ENCODE measurements around the gene BICRA. TPM values are rescaled to one million over a fixed set of nuclear protein-coding genes. Genes with fewer than 3 reads are reported as not detected.
"Not testable (repeated sequence)": the region's sequence is repeated elsewhere in the genome, so short reads cannot be mapped to it uniquely, and the experiment has no call there.

Gene BICRA
- 10 to 100 TPM in 4 of 10 donors, 1 to 10 TPM in 6; 5.7 to 12.6 (median 10.0) TPM for polyA plus RNA-seq (ENCODE audit: insufficient read length in 10 of 10)
- long read RNA-seq, donor 1, transcript BICRA-203 (1 exons, 3,312 nt), result major isoform, 11 of 12 reads
- long read RNA-seq, donor 1, partial matches to known transcripts, result 0 of 12 reads
- long read RNA-seq, donor 1, other reads (novel, unspliced or antisense), result 0 of 12 reads
- long read RNA-seq, donor 2, transcript BICRA-203 (1 exons, 3,312 nt), result major isoform, 6 of 8 reads
- long read RNA-seq, donor 2, partial matches to known transcripts, result 0 of 8 reads
- long read RNA-seq, donor 2, other reads (novel, unspliced or antisense), result 0 of 8 reads
- long read RNA-seq, donor 3, result 0 reads
- long read RNA-seq, donor 4, partial matches to known transcripts, result 0 of 3 reads
- long read RNA-seq, donor 4, other reads (novel, unspliced or antisense), result 0 of 3 reads
- long read RNA-seq, donor 5, transcript BICRA-203 (1 exons, 3,312 nt), result major isoform, 8 of 8 reads
- long read RNA-seq, donor 5, partial matches to known transcripts, result 0 of 8 reads
- long read RNA-seq, donor 5, other reads (novel, unspliced or antisense), result 0 of 8 reads
- long read RNA-seq, donor 6, transcript BICRA-203 (1 exons, 3,312 nt), result major isoform, 7 of 7 reads
- long read RNA-seq, donor 6, partial matches to known transcripts, result 0 of 7 reads
- long read RNA-seq, donor 6, other reads (novel, unspliced or antisense), result 0 of 7 reads
- long read RNA-seq, donor 7, transcript BICRA-203 (1 exons, 3,312 nt), result major isoform, 12 of 13 reads
- long read RNA-seq, donor 7, partial matches to known transcripts, result 0 of 13 reads
- long read RNA-seq, donor 7, other reads (novel, unspliced or antisense), result 0 of 13 reads
- long read RNA-seq, donor 8, transcript BICRA-203 (1 exons, 3,312 nt), result major isoform, 7 of 7 reads
- long read RNA-seq, donor 8, partial matches to known transcripts, result 0 of 7 reads
- long read RNA-seq, donor 8, other reads (novel, unspliced or antisense), result 0 of 7 reads
- long read RNA-seq, donor 9, partial matches to known transcripts, result 0 of 1 reads
- long read RNA-seq, donor 9, other reads (novel, unspliced or antisense), result 0 of 1 reads

DNA sequence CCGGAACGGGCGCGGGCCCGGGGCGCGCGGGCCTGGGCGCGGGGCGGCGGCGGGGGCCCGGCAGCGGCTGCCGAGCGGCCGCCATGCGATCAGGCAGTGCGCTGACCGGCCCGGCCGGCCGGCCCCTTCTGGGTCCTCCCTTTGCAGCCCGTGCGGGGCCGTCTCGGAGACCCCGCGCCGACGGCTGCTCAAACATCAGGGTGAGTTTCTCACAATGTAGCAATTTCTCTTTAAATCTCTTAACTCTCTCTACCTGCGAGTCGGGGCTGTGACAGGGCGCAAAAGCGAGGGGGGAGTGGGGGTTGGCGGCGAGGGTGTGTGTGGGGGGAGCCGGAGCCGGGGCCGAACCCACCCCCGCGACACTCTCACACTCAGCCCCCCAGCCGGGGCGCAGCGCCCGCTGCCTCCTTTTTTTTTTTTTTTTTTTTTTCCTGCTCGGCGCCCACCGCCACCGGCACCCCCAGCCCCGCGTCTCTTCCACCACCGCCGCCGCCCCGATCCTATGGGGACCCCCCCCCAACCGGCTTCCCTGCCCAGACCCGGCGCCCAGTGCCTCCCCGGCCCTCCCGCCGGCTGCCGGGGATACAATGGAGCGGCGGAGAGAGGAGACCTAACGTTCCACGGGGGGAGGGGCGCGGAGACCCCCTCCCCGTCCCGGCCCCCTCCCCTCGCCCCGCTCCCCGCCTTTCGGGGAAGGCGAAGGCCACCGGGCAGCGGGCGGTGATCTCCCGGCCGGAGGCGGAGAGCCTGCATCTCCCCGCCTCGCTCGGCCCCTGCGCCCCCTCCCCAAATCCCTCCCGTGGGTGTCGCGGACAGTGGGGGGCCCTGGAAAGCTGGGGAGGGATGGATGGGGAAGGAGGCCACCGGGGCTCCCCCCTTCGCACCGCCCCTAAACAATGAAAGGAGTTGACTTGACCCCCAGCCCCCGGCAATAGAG lies at the start of gene BICRA:
Gene BICRA (plus strand): TSS at position 166 of the 937 bp plus-strand sequence. CDS start 64,441 bp downstream, outside the sequence.
- DNase-seq, result peak; percentile 82 to 93 (median 90)

DNA sequence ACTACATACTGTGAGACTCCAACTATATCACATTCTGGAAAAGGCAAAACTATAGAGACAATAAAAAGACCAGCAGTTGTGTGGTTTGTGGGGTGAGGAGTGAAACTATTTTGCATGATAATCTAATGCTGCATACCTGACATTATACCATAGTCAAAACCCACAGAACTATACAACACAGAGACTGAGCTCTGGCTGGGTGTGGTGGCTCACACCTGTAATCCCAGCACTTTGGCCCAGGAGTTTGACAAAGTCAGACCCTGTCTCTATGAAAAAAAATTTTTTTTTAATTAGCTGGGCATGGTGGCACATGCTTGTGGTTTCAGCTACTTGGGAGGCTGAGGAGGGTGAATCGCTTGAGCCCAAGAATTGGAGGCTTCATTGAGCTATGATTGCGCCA lies 47.9 kb upstream of the BICRA start:
- no peak for DNase-seq

DNA sequence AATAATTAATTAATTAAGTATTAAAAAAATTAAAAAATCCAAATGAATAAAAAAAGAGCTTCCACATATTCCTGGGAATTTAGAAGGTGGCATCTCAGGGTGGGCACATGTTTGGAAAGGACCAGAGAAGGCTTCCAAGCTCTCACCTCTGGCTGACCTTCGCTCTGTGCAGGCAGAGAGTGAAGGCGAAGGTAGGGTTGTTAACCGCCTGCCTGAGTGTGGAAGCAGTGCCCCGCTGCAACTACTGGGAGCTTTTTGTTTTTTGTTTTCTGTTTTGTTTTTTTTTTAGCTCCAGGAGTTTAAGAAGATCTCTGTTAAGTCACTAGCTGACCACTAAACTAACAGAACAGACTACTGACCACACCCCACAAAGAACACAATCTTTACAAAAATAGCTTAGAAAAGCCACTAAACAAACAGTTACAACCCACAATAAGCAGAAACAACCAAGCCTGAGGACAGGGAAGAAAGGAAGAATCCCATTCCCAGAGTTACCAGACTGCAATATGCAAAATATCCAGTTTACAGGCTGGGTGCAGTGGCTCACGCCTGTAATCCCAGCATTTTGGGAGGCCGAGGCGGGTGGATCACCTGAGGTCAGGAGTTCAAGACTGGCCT lies 47.4 kb upstream of the BICRA start:
- DNase-seq, result no peak

DNA sequence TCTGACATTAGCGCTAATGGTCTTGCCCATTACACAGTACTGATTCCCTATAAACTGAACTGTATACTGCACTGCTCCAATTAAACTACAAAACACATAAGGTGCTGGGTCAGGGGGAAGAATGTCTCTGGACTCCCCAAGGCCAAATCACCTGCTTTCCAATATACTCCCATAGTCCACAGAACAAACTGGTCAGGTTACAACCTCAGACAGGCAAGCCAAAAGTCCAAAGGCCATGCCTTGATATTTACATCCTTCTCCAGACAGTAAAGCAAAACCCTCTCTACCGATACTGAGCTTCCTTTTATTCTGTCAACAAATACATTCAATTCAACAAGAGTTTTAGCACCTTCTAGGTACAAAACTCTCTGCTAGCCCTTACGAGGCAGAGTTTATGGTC lies 44.9 kb upstream of the BICRA start:
- no peak for DNase-seq

DNA sequence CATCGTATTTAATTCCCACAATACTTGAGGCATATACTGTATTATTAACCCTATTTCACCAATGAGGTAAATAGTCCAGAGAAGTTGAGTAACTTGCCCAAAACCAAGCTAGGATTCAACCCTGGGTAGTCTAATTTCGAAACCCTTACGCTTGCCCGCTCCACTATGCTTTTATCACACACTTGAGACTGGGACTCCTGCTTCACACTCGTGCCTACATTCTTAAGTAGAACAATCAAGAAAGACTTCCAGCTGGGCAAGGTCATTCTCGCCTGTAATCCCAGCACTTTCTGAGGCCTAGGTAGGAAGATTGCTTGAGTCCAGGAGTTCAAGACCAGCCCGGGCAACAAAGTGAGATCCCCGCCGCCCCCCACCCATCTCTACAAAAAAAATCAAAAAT lies 39.6 kb upstream of the BICRA start:
- DNase-seq, result no peak

DNA sequence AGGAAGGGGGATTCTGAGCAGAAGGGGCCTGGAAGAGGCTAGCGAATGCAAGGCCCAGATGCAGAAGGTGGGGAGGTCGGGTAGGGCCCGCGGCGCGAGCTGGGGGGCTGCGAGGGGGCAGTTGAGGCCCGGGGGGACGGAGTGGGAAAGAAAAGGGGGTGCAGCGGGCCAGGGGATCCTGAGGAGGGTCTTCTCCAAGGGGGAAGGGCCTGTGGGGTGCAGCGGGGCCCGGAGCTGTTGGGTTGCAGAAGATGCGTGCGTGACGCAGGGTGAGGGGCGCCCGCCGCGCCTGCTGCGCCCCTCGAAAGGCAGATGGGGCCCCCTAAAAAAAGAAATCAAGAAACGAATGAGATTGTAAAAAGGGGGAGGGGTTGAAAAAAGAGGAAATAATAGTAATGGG lies 36.3 kb upstream of the BICRA start:
- no peak for DNase-seq

DNA sequence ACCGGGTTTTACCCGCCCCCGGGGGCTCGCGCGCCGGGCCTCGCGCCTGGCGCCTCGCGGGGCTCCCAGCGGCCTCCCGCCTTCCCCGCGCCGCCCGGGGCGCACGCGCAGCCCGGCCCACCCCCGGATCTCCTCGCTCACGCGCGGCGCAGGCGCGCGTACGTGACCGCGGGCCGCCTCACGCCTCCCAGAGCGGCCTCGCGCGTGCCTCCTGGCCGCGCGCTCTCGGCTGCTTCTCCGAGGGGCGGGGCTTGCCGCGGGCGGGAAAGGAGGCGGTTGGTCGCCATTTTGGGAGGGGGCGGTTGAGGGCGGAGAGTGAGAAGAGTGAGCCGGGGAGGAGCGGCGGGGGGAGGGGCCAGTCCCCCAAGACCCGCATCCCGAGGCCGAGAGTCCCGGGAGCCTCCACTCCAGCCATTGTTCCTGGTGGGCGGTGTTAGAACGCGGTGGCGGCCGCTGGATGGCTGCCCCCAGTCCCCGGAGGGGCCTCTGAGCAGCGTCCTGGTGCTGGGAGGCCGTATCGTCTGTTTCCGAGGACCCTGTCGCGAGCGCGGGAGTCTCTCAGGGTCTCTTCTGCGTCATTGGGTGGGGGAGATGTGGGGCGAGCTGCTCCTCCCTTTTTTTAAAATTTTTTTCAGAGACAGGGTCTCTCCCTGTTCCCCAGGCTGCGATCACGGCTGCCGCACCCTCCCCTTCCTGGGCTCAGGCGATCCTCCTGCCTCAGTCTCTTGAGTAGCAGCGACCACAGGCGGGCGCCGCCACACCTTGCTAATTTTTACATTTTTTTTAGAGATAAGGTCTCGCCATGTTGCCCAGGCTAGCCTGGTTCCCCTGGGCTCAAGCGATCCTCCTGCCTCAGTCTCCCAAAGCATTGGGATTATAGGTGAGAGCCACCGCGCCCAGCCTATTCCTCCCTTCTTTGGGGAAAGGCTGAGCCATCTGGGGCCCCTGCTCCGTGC lies 35.6 kb upstream of the BICRA start, which contains the start of gene ZNF541:
Gene ZNF541 (minus strand): TSS at position 78 of the 956 bp plus-strand sequence. CDS start 17,292 bp downstream, outside the sequence.
- peak; percentile 28 to 83 (median 69) for DNase-seq

DNA sequence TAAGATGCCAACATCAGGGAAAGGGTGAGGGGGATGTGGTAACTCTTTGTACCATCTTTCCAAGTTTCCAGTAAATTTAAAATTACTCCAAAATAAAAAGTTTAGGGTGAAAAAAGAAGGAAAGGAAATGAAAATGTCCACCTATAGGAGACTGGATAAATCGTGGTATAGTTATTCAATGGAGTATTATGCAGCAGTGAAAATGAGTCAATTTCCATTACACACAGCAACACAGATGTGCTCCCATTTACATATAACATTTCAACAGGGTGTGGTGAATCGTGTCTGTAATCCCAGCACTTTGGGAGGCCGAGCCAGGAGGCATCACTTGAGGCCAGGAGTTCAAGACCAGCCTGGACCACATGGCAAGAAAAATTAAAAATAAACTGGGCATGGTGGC lies 28.5 kb upstream of the BICRA start:
- no peak for DNase-seq

DNA sequence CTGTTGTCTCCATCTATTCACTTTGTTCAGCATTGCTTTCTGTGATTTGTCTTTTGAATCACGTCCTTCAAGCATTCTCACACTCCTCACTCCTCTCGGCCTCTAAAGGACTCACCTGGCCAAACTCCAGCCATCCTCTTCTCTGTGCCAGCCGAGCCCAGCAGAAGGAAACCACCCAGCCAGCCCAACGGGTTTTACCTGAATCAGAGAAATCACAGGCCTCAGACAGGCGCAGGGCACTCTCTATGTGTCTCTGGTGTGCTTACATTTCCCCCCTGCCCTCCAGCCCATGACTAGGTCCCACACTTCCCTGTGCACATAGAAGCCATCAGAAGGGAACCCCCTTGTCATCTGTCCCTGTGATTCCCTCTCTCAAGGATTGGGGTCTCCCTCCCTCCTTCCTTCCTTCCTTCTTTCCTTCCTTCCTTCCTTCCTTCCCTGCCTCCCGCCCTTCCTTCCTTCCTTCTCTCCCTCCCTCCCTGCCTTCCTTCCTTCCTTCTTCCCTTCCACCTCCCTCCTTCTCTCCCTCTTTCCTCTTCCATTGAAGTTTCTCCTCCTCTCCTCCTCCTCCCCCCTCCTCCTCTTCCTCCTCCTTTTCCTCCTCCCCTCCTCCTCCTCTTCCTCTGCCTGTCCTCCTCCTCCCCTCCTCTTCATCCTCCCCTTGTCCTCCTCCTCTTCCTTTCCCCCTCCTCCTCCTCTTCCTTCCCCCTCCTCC lies 27.2 kb upstream of the BICRA start:
- DNase-seq, result no peak

DNA sequence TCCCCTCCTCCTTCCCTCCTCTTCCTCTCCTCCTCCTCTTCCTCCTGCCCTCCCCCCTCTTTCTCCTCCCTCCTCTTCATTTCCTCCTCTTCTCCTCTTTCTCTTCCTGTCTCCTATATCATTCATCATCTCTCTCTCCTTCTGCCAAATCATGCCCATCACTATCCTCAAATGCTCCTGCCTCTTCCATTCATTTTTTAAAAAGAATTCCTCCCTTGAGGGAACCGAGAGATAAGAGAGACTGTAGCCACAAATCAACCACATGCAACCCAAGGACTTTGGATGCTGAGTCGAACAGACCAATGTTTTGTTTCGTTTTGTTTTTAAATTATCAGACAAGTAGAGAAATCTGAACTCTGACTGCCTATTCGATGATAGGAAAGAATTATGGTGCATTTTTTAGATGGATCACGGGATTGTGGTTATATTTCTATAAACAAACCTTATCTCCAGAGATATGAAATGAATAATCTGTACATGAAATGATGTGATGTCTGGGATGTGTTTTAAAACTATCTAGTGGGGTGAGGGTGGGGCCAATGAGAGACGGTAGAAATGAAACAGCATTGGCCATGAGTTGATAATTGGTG lies 26.5 kb upstream of the BICRA start:
- peak in 1 of 3 donors; percentile 49 for DNase-seq

DNA sequence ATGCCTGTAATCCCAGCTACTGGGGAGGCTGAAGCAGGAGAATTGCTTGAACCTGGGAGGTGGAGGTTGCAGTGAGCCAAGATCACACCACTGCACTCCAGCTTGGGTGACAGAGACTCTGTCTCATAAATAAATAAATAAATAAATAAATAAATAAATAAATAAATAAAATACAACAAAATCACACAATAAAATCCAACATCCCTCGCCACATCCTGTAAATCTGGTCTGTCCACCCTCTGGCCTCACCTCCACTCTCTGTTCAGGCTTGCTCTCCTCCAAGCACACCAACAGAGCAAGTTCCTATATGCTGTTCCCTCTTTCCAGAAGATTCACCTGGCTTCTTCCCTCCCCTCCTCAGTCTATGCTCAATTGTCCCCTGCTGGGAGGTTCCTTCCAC lies 25.8 kb upstream of the BICRA start:
- DNase-seq, result not testable (repeated sequence)

DNA sequence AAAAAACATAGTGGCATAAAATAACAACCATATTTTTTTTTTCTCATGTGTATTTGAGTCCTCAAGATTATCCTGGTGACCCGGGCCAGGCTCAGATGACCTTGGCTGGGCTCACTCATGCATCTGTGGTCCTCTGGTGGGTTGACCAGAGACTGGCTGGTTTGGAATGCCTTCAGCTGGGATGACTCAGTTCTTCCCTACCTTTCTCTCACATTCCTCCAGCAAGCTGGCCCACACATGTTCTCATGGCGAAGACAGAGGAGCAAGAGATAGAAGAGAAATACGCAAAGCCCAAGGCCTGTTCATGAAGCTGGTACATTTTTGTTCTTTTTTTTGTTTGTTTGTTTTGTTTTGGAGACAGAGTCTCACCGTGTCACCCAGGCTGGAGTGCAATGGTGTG lies 21.6 kb upstream of the BICRA start:
- DNase-seq, result no peak

DNA sequence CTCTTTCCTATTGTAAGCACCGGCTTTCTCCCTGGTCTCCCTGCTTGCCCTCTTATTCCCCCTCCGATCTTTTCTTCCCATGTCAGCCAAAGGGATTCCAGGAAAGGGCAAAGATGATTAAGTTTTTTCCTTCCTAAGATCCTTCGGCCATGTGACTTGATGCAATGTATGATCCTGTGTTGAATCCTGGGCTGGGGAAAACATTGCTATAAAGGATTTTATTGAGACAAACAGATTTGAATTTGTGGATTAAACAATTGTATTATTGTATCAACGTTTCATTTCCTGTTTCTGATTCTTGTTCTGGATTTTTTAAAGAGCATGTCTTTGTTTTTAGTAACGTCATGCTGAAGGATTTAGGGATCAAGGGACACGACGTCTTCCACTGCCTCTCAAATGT lies 19.1 kb upstream of the BICRA start:
- DNase-seq, result no peak

DNA sequence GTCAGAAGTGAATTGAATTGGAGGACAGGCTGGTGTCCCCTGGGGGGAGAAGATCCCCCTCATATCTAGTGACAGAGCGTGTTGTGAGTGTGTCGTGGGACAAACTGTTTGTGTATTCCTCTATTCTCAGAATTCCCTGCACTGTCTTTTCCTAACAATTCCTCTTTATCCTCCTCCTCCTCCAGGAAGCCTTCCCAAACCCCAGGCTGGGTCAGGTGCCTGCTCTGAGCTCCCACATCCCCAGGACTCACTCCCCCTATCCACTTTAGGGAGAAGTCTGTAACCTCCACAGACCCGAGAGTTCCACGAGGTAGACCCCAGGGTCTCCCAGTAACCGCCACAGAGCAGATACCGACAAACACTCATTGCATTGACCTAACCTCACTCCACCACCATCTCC lies 15.1 kb upstream of the BICRA start:
- no peak for DNase-seq

DNA sequence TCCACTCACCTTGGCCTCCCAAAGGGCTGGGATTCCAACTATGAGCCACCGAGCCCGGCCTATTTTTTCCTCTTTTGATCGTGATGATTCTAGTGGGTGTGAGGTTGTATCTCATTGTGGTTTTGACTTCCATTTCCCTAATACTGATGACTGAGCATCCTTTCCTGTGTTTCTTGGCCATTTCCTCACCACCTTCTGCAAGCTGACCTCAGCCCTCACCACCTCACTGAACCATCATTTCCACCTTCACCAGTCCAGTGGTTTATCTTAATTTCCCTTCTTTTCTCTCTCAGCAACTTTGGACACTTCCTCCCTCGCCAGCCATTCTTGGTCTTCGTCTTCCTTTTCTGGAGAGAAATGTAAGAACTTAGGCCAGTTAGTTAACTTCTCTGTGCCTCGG lies 13.0 kb upstream of the BICRA start:
- DNase-seq, result no peak

DNA sequence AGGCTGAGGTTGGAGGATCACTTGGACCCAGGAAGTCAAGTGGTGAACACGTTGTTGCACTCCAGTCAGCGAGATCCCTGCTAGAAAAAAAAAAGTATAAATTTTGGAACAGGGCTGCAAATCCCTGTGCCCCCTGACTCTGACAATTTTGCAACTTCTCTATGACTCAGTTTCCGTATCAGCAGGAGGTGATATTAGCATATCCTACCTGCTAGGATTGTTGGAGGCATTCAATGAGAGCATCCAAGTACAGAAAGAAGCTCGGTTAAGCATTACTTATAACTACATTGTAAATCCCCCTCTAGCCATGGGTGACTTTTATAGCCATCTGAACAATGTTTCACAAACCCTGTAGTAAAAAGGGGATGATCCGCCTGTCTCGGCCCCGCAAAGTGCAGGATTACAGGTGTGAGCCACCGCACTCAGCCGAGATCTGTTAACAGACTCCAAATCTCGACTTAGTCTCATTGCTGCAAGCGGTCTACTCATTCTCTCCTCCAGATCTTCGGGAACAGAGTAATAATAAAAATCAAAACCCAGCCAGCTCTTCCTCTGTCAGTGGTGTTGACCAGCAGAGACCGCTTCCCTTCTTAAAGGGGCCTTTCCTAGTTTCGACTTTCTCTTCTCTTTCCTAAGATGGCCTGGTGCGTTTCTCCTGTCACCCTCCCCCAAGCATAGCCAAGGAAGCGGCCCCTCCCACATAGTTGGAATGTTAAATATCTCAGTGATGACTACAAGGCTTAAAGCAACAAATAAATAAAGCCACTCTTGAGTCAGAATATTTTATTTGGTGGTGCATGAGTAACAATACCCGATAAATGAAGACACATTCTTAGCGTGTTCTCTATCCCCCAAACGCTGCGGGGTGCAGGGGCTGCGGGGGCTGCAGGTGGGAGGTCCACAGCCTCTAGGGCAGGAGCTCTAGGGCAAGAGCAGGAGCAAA lies 10.3 kb upstream of the BICRA start:
- DNase-seq, result peak; percentile 44 to 91 (median 72)

DNA sequence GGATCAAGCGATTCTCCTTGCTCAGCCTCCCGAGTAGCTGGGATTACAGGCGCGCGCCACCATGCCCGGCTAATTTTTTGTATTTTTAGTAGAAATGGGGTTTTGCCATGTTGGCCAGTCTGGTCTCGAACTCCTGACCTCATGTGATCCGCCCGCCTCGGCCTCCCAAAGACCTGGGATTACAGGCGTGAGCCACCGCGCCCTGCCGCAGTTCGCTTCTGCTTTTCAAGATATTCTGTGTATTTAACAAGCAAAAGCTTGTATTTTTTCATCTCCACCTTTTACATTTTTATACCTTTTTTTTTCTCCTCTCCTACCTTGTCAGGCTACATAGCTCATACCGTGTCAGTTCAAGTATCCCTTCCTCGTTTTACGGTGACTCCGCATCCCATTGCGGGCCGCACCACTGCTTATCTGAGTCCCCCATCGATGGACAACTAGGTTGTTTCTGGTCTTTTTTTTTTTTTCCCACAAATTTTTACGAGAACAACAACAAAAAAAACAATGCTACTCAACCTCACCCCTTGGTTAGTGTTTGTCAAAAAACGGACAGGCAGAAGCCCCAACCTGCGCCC lies 9.2 kb upstream of the BICRA start:
- DNase-seq, result not testable (repeated sequence)
